Parathyroid adenoma (tissue), 2 donors: Measurements from ENCODE around the gene DOCK3.
"Not testable (repeated sequence)": the region's sequence is repeated elsewhere in the genome, so short reads cannot be mapped to it uniquely, and the experiment has no call there.

Experiments
- H2AFZ ChIP-seq: fragments of 300-600 bp; sonication (generic); one replicate; pipeline ENCODE4 v1.7.0; 2017; ENCODE audit warnings: antibody characterized with exemption, mild to moderate bottlenecking
- H3K27ac ChIP-seq: fragments of 300-600 bp; sonication (generic); one replicate; pipeline ENCODE4 v1.7.0; 2017
- H3K27me3 ChIP-seq: fragments of 300-600 bp; sonication (generic); one replicate; pipeline ENCODE4 v1.7.0; 2017; ENCODE audit warnings: low read length; ENCODE audit not compliant: control insufficient read depth, insufficient read depth
- H3K36me3 ChIP-seq: fragments of 300-600 bp; sonication (generic); one replicate; pipeline ENCODE4 v1.7.0; 2017; ENCODE audit warnings: low read length; ENCODE audit not compliant: control insufficient read depth, insufficient read depth
- H3K4me1 ChIP-seq: fragments of 300-600 bp; sonication (generic); one replicate; pipeline ENCODE4 v1.7.0; 2017; ENCODE audit warnings: control low read depth
- H3K4me2 ChIP-seq: fragments of 300-600 bp; sonication (generic); one replicate; pipeline ENCODE4 v1.7.0; 2017; ENCODE audit warnings: low read length
- H3K4me3 ChIP-seq: fragments of 300-600 bp; sonication (generic); one replicate; pipeline ENCODE4 v1.7.0; 2017; ENCODE audit warnings: low read depth, low read length
- H3K79me2 ChIP-seq: fragments of 300-600 bp; sonication (generic); one replicate; pipeline ENCODE4 v1.7.0; 2017; ENCODE audit warnings: control low read depth
- H3K9ac ChIP-seq: fragments of 300-600 bp; sonication (generic); one replicate; pipeline ENCODE4 v1.7.0; 2017; ENCODE audit warnings: mild to moderate bottlenecking
- H3K9me3 ChIP-seq: fragments of 300-600 bp; sonication (generic); one replicate; pipeline ENCODE4 v1.7.0; 2017; ENCODE audit warnings: low read length; ENCODE audit not compliant: control insufficient read depth
- TF ChIP-seq, protein P1 (sequence below): fragments of 300-600 bp; sonication (generic); IDR thresholded peaks from one replicate; pipeline ENCODE4 v1.7.0; 2017; ENCODE audit warnings: antibody characterized with exemption, mild to moderate bottlenecking
- donor health status: primary hyperparathyroidism.

Gene DOCK3

DNA sequence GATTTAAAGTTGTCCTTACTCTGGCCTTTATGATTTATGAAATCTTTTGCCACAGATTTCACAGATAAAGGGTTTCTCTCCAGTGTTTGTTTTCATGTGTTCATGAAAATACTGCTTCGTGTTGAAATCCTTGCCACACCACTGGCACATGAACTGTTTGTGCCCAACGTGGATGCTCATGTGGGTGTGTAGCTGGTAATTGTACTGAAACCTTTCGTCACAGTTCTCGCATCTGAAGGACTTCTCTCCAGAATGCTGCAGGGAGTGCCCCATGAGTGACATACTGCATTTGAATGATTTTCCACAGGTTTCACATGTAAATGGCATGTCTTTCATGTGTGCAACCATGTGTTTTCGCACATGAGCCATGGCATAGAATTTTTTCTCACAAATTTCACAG, 111.9 kb downstream of the DOCK3 start:
- Histone ChIP-seq H3K79me2 (peaks cover 13% of the 10 kb centered on the region), H3K4me3 (no peak overlapping the region)

DNA sequence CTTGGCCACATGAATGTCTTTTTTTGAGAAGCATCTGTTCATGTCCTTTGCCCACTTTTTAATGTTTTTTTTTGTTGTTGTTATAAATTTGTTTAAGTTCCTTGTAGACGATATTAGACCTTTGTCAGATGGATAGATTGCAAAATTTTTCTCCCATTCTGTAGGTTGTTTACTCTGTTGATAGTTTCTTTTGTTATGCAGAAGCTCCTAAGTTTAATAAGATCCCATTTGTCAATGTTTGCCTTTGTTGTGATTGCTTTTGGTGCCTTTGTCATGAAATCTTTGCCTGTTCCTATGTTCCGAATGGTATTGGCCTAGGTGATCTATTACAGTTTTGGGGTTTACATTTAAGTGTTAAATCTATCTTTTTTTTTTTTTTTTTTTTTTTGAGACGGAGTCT, 116.2 kb downstream of the DOCK3 start:
- H3K27me3 ChIP-seq, H3K4me1 ChIP-seq, H3K9me3 ChIP-seq, H3K27ac ChIP-seq, H3K9ac ChIP-seq, H2AFZ ChIP-seq, H3K36me3 ChIP-seq, H3K4me2 ChIP-seq, H3K4me3 ChIP-seq: not testable (repeated sequence)
- H3K79me2 ChIP-seq, result peaks cover 20% of the 10 kb centered on the region

More for the DNA sequence above, 111.9 kb downstream of the DOCK3 start:
- Histone ChIP-seq H3K27ac (no peak overlapping the region), H3K9ac (no peak overlapping the region), H3K4me2 (no peak overlapping the region), H3K9me3 (no peaks in the 10 kb centered on the region), H3K4me1 (no peaks in the 10 kb centered on the region), H3K36me3 (no peaks in the 10 kb centered on the region), H2AFZ (no peak overlapping the region), H3K27me3 (no peaks in the 10 kb centered on the region)
- TF ChIP-seq, protein P1, sequence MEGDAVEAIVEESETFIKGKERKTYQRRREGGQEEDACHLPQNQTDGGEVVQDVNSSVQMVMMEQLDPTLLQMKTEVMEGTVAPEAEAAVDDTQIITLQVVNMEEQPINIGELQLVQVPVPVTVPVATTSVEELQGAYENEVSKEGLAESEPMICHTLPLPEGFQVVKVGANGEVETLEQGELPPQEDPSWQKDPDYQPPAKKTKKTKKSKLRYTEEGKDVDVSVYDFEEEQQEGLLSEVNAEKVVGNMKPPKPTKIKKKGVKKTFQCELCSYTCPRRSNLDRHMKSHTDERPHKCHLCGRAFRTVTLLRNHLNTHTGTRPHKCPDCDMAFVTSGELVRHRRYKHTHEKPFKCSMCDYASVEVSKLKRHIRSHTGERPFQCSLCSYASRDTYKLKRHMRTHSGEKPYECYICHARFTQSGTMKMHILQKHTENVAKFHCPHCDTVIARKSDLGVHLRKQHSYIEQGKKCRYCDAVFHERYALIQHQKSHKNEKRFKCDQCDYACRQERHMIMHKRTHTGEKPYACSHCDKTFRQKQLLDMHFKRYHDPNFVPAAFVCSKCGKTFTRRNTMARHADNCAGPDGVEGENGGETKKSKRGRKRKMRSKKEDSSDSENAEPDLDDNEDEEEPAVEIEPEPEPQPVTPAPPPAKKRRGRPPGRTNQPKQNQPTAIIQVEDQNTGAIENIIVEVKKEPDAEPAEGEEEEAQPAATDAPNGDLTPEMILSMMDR, result no peak

DNA sequence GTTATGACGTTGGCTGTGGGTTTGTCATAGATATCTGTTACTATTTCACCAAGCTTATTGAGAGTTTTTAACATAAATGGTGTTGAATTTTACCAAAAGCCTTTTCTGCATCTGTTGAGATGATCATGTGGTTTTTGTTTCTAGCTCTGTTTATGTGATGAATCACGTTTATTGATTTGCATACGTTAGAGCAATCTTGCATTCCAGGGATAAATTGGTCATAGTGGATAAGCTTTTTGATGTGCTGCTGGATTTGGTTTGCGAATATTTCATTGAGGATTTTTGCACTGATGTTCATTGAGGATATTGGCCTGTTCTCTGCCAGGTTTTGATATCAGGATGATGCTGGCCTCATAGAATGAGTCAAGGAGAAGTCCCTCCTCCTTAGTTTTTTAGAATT, 117.8 kb downstream of the DOCK3 start:
- H3K79me2 ChIP-seq, result peaks cover 22% of the 10 kb centered on the region

DNA sequence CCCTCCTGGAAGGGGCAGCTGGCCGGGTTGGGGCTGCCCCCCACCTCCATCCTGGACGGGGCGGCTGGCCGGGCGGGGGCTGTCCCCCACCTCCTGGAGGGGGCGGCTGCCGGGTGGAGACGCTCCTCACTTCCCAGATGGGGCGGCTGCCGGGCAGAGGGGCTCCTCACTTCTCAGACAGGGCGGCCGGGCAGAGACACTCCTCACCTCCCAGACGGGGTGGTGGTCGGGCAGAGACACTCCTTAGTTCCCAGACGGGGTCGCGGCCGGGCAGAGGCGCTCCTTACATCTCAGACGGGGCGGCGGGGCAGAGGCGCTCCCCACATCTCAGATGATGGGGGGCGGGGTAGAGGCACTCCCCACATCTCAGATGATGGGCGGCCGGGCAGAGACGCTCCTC, 129.1 kb downstream of the DOCK3 start:
- H3K4me3 ChIP-seq, H3K9me3 ChIP-seq, H3K4me2 ChIP-seq, H3K27ac ChIP-seq, H3K79me2 ChIP-seq, H2AFZ ChIP-seq, H3K27me3 ChIP-seq, H3K36me3 ChIP-seq, H3K9ac ChIP-seq: not testable (repeated sequence)
- H3K4me1 ChIP-seq, result peaks cover 11% of the 10 kb centered on the region

More for the DNA sequence above, 117.8 kb downstream of the DOCK3 start:
- Histone ChIP-seq H3K9ac (no peak overlapping the region), H3K4me2 (no peak overlapping the region), H3K4me3 (no peak overlapping the region), H3K27me3 (no peaks in the 10 kb centered on the region), H3K36me3 (no peaks in the 10 kb centered on the region), H3K27ac (no peak overlapping the region), H3K4me1 (no peaks in the 10 kb centered on the region), H3K9me3 (no peaks in the 10 kb centered on the region), H2AFZ (no peak overlapping the region)
- TF ChIP-seq, protein P1, result no peak

DNA sequence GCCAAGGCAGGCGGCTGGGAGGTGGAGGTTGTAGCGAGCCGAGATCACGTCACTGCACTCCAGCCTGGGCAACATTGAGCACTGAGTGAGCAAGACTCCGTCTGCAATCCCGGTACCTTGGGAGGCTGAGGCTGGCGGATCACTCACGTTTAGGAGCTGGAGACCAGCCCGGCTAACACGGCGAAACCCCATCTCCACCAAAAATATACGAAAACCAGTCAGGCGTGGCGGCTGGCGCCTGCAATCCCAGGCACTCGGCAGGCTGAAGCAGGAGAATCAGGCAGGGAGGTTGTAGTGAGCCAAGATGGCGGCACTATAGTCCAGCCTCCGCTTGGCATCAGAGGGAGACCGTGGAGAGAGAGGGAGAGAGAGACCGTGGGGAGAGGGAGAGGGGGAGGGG, 129.6 kb downstream of the DOCK3 start:
- H2AFZ ChIP-seq, result not testable (repeated sequence)
- H3K4me1 ChIP-seq, result peaks cover 11% of the 10 kb centered on the region

DNA sequence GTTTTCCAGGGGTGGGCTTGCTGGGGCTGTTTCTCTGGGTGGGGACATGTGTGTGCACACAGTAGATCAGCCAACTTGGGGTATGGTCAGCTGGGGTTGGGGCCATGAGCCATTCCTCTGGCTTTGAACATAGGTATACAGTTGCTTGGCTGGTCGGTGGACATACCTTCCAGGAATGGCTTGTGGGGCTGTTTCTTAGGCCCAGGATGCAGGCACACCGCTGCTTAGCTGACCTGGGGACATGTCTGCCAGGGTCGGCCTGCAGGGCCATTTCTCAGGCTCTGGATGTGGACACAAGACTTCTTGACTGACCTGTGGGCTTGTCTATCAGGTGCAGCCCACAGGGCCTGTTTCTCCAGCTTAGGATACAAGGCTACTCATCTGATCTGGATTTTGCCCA, 130.6 kb downstream of the DOCK3 start:
- no peak overlapping the region for H3K9ac ChIP-seq
- no peak overlapping the region for H2AFZ ChIP-seq
- H3K4me1 ChIP-seq, result peaks cover 11% of the 10 kb centered on the region
- no peaks in the 10 kb centered on the region for H3K36me3 ChIP-seq
- peaks cover 2% of the 10 kb centered on the region for H3K79me2 ChIP-seq
- no peak overlapping the region for H3K4me3 ChIP-seq
- H3K4me2 ChIP-seq, result no peak overlapping the region
- no peaks in the 10 kb centered on the region for H3K27me3 ChIP-seq
- H3K27ac ChIP-seq, result no peak overlapping the region
- H3K9me3 ChIP-seq, result peaks cover 3% of the 10 kb centered on the region
- TF ChIP-seq, protein P1, result no peak

More for the DNA sequence above, 129.6 kb downstream of the DOCK3 start:
- H3K27ac ChIP-seq, H3K9me3 ChIP-seq, H3K4me2 ChIP-seq, H3K4me3 ChIP-seq, H3K36me3 ChIP-seq, H3K9ac ChIP-seq, H3K79me2 ChIP-seq, H3K27me3 ChIP-seq: not testable (repeated sequence)
